ENCODE measurements around the gene SLC38A11.

Gene SLC38A11

DNA sequence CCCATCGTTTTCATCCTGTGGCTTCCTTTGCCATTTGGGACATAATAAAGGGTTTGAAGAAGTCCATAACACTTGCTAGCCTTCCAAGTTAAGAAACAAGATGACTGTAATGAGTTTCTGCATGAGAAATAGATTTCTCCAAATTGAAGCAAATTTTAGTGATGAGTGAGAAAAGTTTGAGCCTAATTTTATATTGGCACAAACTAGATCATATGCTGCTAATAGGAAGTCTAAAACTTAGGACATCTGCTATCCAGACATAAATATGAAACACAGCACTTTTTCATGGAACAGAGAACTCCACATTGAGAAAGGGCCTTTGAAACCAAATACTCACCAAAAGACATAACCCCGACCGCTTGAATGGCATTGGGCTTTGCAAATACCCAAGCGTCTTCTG is 39.8 kb downstream of the SLC38A11 start:
- no peak for DNase-seq (ENCODE audit: low read depth)

DNA sequence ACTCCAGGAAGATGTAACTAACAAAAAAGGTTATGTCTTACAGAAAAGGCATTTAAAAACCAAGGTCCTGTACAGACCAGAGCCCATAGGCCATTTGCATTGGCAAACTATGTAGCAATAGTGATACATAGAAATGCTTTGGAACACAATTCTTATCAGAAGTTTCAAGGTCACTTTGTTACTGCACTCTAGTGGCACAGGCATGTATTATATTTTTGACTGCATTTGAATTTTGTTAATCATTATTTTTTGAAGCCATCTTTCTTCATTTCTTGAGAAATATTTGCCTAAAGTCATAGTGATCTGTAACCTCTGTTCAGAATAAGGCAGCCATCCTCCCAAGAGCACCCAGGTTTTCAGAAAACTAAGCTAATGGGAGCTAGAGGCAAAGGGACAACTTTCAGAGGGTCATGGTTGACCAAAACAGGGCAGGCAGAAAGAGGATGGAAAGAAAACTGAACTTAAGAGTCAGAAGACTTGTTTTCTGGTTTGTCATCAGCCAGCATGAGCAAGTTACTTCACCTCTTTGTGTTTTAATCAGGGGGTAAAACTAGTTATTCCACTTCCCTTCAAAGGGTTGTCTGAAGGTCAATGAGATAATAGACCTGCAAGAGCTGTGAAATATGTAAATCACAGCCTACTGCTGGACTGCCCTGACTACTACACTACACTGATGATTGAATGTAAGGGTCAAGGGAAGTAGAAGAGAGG is 41.5 kb downstream of the SLC38A11 start:
- peak; percentile 52 for DNase-seq (ENCODE audit: low read depth)

DNA sequence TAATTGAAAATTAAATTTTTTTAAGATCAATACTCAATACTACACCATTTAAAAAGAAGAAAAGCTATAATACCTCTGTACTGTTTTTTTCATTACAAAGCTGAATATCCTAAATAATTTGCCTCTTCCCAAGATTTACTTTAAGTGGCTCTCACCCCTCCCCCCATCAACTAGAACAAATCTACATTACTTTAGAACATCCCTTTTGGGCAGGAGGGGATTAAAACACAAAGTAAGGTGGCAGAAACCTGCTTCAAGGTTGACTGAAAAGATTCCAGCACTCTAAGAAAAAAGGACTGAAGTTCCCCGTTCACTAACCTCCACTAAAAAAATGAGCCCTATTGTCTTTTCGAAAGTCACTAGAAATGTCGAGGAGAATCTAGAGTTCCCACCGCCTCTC is 42.3 kb downstream of the SLC38A11 start:
- no peak for DNase-seq (ENCODE audit: low read depth)

DNA sequence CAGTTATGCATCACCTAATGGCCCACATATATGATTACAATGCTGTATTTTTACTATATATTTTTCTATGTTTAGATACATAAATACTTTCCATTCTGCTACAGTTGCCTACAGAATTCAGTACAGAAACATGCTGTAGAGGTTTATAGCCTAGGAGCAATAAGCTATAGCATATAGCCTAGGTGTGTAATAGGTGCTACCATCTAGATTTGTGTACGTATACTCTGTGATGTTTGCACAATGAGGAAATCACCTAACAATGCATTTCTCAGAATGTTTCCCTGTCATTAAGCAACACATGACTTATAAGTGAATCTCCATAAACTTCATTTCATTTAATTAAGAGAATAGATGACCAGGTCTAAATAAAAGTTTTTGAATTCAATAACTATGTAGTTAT is 43.5 kb downstream of the SLC38A11 start:
- DNase-seq (ENCODE audit: low read depth): no peak

DNA sequence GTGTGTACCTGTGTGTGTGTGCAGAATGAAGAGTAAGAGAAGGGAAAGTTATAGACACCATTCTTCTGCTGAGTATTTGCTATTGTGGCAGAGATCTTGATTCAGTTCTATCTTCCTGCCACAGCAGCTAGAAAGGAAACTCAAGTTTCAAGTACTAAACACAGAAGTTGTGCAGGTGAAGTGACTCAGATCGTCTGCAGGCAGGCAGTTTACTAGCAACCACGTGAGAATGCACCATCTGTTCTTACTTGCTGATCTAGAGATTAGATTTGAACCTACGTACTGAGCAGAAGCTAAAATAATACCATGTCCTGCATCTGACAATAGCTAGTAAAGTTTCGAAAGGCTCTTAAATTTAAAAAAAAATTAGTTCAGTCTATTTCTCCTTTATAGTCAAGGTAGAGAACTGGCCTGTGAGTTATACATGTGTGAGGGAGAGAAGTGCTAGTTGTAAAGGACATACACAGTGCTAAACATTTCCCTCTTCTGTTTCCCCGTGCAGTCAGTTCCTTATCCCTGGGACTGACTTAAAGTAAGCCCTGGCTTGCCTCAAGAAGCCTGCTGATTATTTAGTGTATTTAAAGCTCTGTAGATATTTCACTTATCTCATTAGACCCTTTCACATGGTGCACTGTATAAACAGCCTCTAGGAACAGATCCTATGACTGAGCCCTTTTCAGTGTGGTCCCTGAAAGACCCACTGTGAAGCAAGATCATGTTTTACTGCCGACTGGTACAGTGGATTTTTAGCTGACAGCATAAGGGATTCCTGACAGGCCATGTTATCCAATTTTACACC is 45.0 kb downstream of the SLC38A11 start:
- peak; percentile 60 for DNase-seq (ENCODE audit: low read depth)

DNA sequence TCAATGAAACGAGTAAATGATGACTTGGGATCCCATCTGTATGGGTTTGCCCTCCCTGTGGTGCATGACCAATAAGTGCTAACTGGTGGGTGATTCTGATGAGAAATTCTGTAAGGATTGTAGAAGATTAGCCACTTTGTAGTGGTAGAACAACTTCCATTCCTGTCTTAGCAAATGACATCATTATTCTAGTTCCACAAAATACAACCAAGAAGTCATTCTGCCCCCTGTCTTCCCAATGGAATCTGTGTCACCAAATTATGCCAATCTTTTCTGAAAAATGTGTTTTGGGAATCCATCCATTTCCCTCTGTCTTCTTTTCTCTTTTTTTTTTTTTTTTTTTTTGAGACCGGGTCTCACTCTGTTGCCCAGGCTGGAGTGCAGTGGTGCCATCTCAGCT is 48.4 kb downstream of the SLC38A11 start:
- no peak for DNase-seq (ENCODE audit: low read depth)

DNA sequence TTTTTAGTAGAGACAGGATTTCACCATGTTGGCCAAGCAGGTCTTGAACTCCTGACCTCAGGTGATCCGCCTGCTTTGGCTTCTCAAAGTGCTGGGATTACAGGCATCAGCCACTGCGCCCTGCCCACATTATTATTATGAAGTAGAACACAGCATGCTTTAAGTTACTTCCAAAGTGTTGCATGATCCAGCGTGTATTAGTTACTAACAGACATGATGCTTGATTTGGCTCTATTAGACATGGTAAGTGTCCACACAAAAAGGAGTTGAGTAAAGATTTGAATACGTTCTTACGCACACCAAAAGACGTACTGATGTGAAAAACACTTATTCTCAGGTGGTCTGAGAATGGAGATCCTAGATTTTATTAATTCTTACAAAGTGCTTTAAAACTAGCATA is 50.0 kb downstream of the SLC38A11 start:
- no peak for DNase-seq (ENCODE audit: low read depth)

DNA sequence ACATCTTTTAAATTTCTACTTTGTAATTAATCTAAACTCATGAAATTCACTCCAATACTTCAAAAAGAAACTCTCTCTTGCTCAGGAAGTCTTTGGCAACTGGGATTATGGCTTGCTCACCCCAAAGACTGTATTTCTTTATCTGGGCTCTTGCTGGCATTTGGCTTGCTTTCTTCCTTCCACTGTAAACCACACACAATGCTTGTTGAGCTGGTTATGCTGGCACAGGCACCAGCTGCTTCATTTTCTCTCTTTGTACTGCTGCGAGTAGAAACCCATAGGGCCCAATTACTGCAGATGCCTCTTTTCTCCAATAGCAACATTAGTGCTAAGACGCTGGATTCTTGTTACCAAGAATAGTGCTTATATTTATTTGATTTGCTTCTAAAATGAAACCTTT is 51.4 kb downstream of the SLC38A11 start:
- DNase-seq (ENCODE audit: low read depth): peak; percentile 21

DNA sequence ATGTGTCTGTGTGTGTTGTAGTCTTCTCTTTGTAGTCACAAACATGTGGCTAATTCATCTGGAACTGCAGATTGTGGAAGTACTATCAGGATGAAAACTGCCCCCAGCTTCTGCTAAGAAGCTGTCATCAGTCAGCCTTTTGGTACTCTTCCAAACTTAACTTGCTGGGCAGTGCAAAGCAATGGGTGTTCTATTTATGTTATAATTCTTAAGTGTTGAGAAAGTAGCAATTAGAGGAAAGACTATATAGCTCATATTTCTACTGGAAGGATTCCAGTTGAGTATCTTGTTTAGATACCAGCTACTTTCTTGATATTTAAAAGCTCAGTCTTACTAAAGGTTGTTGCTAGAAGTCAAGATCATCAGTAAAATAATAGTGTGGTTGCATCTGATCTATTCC is 52.1 kb downstream of the SLC38A11 start:
- DNase-seq (ENCODE audit: low read depth): peak; percentile 93

DNA sequence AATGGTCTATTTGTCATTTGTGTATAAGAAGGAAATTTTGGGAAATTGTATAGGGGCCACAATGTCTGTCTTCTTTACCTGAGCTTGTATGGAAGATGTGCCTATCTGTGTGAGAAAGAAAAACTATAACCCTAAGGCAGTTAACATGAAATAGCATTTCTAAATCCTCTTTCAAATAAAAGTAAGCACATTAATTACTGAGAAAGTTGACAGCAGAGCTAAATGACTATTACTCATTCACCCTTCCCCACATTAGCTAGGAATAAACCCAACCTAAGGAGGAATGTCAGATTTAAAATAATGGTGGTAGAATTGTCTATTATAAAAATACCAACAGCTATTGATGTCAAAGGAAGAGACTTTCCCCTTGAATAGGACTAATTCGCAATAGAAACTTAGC is 56.2 kb downstream of the SLC38A11 start:
- DNase-seq (ENCODE audit: low read depth): no peak

DNA sequence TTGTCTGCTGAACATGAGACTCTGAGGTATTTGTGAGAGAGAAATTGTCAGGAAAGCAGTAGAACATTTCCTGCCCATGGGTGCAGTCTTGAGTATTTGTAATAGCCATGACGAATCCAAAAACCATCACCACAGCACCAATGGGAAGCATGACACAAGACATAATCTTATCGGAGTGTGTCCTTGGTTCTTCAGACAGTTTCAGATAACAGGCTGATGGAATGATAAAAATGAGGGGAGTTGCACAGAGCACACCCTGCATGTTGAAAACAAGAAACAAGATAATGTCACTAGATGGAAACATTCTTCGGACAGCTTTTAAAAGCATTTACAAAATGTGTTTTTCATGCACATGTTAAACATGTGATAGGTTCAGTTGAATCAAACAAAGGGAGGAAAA is 56.9 kb downstream of the SLC38A11 start:
- peak; percentile 89 for DNase-seq (ENCODE audit: low read depth)

DNA sequence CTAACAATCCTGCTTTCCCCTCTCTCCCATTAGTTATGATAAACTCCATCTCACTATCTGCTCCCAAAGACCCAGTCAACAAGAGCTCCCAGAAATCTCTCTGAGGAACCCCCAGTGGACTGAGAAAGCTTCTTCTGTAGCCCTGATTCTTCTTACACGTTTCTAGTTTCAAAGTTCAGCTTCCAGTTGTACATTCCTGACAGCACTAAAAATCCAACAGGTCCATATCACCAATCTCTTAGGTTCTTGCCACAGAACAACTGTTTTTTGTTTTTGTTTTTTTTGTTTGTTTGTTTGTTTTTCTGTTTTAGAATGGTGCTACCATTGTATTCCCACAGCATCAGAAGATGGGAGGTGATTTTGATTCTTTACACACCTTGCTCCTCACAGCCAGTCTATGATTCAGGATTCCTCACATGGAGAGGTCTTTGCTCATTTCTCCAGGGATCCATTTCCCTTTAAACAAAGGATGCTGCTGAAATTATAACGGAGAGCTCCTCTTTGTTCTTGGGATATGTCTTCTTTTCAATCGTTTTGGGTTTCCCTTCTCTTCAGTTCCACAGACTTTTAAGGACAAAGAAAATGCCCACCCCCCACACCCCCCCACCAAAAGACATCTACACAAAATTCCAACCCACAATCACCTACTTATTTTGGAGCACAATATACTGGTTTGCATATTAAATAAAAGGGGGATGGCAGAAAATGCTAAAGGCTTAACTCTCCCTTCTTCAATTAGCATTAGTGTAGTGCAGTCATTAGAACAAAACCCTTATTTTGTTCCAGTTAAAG is 57.7 kb downstream of the SLC38A11 start:
- no peak for DNase-seq (ENCODE audit: low read depth)

DNA sequence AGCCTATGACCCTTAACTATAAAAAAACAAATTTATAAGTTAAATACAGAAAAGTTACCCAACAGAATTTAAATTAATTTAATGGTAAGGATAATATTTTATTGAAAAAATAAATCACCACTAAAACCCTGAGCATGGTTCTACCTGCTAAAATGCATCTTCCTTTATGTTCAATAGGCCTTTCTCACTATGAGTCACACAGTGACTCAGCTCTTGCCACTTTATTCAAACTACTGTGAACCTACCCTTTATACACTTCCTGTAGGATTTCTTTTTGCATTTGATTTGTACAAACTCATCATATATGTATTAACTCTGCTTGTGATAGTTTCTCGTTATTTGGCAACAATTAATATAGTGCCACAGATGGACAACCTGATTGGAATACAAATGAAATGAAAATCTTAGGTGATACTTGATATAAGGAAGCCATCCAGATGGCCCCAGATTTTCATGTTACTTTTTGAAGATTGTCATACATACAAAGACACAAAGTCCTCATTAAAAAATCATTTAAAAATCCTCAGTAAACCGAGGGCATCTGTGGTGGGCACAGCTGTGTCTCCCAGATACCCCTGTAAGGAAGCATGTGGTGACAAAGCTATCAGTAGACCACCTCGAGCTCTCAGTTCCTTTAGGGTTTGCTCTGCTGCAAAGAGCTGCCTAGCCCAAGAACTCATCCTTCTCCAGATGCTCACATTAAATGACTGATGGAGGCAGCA is 58.5 kb downstream of the SLC38A11 start:
- peak; percentile 79 for DNase-seq (ENCODE audit: low read depth)

DNA sequence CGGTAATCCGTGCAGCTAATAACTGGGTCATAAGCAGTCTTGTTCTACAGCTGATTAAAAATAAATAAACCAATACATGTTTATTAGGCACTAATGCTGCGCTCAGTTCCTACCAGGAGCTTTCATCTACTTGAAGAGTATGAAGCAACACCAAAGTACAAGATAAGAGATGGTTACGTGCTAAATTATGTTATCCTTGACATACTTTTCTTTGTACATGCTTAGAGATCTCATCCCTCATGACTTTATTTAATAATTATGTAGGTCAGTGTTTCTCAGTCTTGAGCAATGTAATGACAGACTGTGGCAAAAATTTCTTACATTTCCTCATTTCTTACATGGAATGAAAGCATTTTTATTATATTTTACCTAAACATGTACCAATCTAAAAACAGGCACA is 59.1 kb downstream of the SLC38A11 start:
- DNase-seq (ENCODE audit: low read depth): peak; percentile 62

DNA sequence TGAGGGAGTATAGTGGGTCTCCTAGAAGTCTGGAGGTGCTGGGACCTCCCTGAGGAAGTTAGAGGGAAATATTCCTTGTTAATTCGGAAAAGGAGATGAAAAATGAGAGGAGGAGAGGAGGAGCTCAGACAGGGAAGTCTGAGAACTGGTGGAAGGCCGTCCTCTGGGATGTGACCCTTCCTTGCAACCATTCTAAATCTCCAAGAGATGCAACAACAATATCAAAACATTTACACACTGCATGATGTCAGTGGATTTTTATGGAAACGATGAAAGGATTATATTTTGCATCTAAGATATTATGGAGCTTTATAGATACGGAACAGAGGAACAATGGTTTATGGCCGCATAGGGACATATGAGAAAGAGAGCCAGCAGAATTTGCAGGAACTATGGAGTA is 63.9 kb downstream of the SLC38A11 start:
- DNase-seq (ENCODE audit: low read depth): no peak

DNA sequence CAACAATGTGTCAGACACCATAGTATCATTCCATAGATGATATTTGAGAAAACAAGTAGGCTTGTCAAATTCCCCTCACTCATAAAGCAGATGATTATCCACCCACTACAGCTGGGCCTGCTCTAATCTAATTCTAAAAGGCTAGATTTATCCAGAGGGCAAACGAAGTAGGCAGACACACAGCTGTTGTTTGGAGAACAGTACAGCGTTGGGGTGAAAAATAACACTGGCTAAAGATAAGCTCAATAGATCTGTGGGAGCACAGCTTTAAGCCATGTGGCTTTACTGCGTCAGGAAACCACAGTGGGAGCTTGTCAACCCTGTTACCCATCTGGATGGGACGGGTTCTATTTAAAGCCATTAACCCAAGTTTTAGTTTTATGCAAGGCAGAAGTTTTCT is 64.8 kb downstream of the SLC38A11 start:
- no peak for DNase-seq (ENCODE audit: low read depth)

DNA sequence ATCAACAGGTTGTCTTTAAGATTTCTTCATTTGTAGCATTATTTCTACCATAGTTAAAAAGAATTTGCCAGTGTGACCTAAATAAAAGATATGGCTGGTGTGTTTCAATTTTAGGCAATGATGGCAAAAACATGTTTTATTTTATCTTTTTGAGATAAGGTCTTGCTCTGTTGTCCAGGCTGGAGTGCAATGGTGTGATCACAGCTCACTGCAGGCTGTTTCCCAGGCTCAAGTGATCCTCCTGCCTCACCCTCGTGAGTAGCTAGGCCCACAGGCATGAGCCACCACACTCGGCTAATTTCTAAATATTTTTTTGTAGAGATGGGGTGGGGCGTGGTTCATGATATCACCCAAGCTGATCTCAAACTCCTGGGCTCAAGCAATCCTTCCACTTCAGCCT is 66.7 kb downstream of the SLC38A11 start:
- DNase-seq (ENCODE audit: low read depth): no peak

DNA sequence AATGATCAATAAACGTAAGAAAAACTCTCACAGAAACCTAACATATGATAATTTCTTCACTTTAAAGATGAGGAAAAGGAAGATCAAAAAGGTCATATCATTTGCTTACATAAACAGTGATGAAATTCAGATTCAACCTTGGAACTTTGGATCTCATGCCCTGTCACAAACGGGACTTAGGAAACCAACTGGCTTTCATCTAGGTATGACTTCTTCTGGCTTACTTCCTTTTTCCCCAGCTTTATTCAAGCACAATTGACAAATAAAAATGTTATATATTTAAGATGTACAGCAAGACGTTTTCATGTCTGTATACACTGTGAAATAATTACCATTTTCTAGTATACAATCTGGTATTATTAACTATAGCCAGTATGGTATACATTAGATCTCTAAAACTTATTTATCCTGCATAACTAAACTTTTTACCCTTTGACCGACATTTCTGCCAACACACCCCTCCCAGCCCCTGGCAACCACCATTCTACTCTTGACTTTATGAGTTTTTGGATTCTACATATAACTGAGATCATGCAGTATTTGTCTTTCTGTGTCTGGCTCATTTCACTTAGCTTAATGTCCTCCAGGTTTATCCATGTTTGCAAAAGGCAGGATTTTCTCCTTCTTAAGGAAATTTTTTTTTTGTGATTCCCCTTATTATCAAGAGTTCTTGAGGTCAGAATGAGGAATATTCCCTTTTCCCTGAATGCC is 67.7 kb downstream of the SLC38A11 start:
- DNase-seq (ENCODE audit: low read depth): no peak

DNA sequence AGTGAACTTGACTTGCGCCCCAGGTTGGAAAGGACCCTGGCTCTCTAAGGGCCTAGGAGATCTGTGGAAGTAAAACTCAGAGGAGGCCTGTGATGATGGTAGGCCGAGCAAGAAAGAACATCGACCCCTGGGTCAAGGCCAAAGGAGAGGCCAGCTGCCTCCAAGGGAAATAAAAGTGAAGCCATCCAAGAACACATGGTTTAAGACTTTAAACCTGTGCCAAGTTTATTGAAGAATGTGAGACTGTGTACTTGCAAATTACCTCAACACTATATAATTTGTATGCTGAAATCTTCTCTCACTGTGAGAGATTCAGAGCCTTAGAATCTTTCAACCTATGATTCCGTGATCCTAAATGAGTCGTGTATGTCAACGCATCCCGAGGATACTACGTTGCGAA is 73.0 kb downstream of the SLC38A11 start:
- DNase-seq (ENCODE audit: low read depth): peak; percentile 26

DNA sequence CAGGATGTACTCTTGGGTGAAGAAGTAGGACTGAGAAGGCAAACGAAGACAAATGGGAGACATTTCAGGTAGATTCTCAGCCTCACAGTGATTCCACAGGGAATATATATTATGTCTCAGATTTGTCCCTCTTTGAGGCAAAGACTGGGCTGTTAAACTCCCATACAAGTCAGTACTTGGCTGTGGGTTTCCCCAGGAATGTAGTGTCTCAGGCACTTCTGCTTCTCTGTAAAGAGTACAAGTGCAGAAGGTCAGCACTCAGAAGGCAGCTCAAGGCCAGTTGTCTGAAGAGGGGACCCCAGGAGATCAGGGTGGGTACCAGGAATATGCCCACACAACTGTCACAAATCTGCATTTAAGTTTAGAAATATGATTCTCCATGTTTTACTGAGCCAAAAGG is 73.8 kb downstream of the SLC38A11 start:
- DNase-seq (ENCODE audit: low read depth): peak; percentile 26

DNA sequence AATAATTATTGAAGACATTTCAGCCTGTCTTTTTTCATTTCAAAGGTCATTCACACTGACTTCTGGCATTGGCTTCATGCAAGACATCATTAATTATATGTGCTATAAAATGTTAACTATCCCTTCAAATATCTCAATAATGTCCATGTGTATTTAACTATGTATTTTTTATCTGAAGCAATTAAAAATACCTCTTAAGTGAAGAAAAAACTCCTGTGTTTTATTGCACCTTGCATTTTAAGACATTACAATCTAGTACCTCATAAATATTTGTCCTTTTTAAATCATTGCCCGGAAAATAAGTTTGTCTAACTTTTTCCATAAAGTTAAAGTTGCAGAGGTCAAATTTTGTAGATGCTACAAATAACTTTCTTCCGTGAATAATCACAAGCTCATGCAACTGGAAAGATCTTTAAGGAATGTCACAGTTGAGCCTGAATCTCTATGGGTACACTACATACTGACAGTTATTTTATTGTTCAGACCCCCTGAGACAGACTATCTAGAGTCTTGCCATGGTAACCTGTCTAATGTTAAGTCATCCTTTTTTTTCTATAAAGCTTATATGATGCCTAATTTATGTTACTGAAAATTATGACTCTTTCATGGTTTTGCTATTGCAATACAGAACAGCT is 75.3 kb downstream of the SLC38A11 start:
- DNase-seq (ENCODE audit: low read depth): peak; percentile 82

Data from EH (cell line).